T-helper 2 cell (primary cell): ENCODE measurements around the gene LRRFIP1.
"Not testable (repeated sequence)": the region's sequence is repeated elsewhere in the genome, so short reads cannot be mapped to it uniquely, and the experiment has no call there.

Experiments used
- DNase-seq, 5 experiments: peaks; one replicate each; pipeline versions ENCODE4 v3.0.0 to v3.0.0-alpha.2; 2012 to 2022
- total RNA-seq, 2 donors: gene quantifications; one replicate each; lab custom pipeline; 2026; lab: John Stamatoyannopoulos, UW

The LRRFIP1 gene
- 272 to 436 reads per million in 2 donors for total RNA-seq

GRCh38 chr2:237627441-237628246, at the start of gene LRRFIP1:
Gene LRRFIP1 (plus strand): TSS chr2:237627587. CDS start chr2:237627645, 58 bp downstream.
- peak in 1 of 5 experiments; percentile 12 for DNase-seq

- no peak for DNase-seq
Observed at GRCh38 chr2:237577956-237578870, 49.2 kb upstream of the LRRFIP1 start.

- no peak for DNase-seq
Observed at GRCh38 chr2:237581326-237581725, 46.1 kb upstream of the LRRFIP1 start.

- peak in 2 of 5 experiments; percentile 24 to 78 for DNase-seq
Observed at GRCh38 chr2:237581751-237582746, 45.3 kb upstream of the LRRFIP1 start.

- DNase-seq = no peak
Observed at GRCh38 chr2:237583385-237584295, 43.7 kb upstream of the LRRFIP1 start.

- DNase-seq = no peak
Observed at GRCh38 chr2:237585590-237586221, 41.7 kb upstream of the LRRFIP1 start.

GRCh38 chr2:237588044-237588696, 39.2 kb upstream of the LRRFIP1 start:
- no peak for DNase-seq

GRCh38 chr2:237590272-237591140, 36.9 kb upstream of the LRRFIP1 start, which contains the start of gene RAB17:
Gene RAB17 (minus strand): TSS chr2:237590734. CDS start chr2:237586154, 4,580 bp downstream.
- peak in 1 of 5 experiments; percentile 31 for DNase-seq

- DNase-seq = peak in 1 of 5 experiments; percentile 20
Observed at GRCh38 chr2:237591141-237591881, 36.1 kb upstream of the LRRFIP1 start.

GRCh38 chr2:237592425-237592980, 34.9 kb upstream of the LRRFIP1 start:
- DNase-seq = no peak

GRCh38 chr2:237593036-237593435, 34.4 kb upstream of the LRRFIP1 start:
- DNase-seq = no peak

GRCh38 chr2:237593596-237594320, 33.6 kb upstream of the LRRFIP1 start:
- DNase-seq = no peak

GRCh38 chr2:237594514-237594871, 32.9 kb upstream of the LRRFIP1 start:
- DNase-seq = no peak

- DNase-seq = not testable (repeated sequence)
Observed at GRCh38 chr2:237595829-237596519, 31.4 kb upstream of the LRRFIP1 start.

GRCh38 chr2:237596520-237597195, 30.7 kb upstream of the LRRFIP1 start:
- DNase-seq = no peak
